NCI-H2196 treated with DMSO at 0.1 percent for 48 hours (cell line): ENCODE measurements around the gene TRPV5.

Experiments
- DNase-seq: peaks from one replicate; lab custom pipeline; 2025; ENCODE audit not compliant: unreplicated experiment; lab: John Stamatoyannopoulos, UW

Gene TRPV5

DNA sequence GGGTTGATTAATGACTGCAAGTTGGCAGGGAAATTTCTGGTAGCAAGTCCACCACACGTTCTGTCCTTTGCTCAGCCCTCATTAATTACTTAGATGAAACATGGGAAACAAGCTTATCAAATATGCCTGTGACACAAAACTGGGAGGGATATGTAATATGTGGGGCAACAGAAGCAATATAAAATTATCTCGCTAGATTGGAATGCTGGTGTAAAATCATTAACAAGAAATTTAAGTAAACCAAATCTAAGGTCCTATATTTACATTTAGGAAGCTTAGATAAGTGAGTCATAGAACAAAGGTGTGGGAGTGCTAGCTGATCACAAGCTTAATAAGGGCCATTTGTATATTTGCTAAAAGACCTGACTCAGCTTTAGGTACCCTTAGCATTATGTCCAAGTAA, 23.5 kb downstream of the TRPV5 start:
- DNase-seq: no peak

DNA sequence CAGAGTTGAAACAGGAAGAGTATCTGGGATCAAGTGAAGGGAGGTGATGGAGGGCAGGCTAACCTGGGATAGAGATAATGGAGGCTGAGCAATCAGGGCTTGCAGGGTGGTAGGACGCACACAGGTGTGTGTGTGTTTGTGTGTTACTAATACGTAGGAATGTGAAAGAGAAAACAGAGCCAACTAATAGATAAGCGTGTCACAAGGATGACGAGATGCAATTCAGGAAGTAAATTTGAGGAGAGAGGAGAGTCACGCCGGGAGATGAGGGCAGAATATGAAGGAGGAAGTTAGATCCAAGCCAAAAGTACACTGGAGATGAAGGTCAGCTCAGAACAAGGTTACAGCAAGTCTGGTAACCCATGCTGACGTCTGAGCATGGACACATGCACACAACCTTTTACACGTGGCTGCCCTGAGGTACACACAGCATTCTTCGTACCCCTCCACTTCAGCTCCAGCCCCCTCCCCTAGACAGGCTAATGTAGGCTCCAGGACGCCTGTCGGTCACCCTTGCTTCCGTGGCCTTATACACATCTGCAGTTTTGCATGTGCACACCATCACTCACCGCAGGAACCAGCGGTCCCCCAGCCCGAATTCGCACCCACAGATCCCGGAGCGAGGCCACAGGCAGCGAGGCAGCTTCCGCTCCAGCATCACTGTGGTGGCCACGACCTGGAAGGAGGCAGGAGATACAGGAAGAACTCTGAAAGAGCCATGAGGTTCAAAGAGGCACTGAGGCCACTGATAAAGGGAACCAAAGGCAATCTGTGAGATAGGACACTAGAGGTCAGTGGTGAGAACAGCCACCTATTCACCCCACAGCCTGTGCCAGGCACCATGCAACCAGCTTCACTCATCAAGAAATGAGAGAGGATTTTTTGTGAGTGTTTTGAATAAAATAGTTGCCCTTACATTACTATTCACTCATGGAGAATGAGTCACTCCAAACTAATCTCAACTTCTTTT, 24.3 kb downstream of the TRPV5 start:
- DNase-seq: no peak

DNA sequence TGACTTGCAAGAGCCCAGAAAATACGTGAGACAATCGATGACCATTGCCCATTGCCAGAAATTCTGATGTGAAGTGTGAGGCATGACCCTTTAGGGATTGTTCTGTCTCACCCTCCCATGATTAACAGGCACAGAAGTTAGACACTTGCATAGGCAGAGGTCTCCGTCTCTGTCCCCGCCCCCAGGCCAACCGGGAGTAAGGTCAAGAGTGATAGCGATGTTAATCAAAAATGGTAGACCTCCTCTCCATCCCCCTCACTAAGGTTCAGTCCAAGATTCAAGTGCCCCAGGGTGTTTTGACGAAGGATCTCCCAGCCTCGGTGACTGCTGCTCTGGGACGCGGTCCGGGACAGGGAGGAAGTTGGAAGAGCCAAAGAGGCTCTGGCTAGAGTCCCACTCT, 25.3 kb downstream of the TRPV5 start:
- no peak for DNase-seq

DNA sequence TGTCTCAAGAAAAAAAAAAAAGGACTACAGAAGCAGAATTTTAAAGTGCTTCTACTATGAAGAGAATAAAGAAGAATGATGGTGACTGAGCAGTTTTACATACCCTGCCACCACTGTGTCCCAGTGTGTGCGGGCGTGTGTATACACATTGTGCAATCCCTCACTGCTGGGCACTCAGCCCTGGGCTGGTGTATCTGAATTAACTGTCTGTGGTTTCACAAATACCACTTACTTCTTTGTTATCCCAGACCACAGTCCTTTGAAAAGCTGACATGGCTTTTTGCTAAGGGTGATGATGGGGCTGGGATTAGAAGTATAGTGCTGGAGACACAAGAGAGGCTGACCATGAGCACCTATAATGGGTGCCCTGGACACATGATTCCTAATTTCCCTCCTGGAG, 26.9 kb downstream of the TRPV5 start:
- DNase-seq: no peak

DNA sequence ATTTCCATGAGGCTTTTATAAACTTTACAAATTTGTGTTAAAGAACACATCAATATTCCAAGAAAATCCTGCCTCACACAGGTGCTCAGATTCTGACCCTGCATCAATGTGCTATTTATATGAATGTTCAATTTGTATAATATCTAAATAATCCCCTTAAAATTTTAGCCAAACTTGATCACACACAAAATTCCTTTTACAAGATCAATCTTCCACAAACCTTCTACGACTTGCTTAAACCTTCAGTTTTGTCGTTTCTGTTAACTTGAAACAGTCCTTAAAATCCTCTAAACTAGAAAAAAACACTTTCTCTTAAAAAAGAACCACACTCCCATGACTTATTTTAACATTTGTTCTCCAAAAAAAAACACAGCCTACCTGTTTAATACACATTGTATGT, 27.8 kb downstream of the TRPV5 start:
- no peak for DNase-seq

DNA sequence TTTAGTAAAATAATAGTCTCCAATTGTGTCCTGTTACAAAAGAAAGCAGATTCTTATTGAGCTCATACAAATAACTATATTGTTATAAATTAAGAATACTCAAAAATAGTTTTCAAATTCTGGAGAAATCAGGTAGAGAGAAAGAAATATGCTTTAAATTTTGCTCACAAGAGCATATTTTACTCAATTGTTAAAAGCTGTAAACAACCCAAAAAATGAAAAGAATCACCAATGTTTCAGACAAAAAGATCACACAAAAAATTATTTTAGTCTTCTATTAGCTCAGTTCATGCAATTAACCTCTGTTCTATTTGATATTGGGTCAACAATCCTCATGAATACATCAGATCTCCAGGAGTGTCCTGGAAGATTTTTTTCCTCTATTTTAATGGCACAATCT, 29.4 kb downstream of the TRPV5 start:
- no peak for DNase-seq

DNA sequence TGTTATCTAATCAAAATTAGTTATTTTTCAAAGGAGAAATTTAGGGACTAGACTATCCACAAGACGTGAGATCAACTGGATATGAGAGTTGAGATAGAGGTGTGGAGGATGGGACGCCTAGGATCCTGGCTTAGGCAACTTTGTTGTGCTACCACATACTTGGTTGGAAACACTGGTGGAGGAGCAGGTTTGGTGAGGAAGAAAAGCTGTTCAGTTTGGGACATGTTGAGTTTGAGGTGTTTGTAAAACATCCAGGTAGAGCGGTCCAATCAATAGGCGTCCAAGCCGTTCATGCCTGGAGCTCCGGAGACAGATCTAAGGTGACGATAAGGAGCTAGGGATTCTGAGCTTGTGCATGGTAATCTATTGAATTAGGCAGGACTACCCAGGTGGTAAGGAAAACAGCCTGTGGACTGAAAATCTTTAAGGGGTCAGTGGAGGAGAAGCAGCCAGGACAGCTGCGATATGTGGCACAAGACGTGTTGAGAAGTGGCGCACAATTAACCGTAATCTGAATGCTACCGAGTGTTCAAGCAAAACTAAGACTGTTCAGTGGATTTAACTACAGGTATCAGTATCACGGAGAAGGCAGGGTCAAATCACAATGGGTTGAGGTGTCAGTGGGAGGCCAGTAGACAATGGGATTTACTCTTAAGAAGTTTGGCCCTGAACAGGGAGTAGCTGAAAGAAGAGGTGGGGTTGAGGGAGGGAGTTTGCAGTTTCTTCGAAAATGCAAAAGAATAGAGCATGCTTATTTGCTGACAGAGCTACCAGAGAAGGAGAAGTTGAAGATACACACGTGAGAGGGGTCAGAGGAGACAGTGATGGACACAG, 31.9 kb downstream of the TRPV5 start:
- no peak for DNase-seq

DNA sequence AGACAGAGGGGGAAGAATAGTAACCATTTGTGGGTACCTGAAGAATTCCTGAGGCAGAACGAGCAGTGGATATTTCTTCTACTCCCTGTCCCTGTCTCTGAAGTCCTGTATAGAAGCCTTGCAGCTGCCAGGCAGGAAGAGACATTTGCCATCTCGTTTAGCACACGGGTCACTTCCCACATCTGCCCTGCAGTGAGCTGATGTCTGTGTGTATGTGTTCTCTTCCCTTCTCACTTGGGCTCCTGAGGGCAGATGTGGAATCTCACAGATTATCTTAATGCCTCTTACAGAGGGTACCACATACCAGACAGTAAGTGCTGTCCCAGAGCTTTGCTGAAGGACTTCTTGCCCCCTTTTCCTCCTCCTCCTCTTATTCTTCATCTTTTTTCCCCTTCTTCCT, 33.9 kb downstream of the TRPV5 start:
- no peak for DNase-seq

DNA sequence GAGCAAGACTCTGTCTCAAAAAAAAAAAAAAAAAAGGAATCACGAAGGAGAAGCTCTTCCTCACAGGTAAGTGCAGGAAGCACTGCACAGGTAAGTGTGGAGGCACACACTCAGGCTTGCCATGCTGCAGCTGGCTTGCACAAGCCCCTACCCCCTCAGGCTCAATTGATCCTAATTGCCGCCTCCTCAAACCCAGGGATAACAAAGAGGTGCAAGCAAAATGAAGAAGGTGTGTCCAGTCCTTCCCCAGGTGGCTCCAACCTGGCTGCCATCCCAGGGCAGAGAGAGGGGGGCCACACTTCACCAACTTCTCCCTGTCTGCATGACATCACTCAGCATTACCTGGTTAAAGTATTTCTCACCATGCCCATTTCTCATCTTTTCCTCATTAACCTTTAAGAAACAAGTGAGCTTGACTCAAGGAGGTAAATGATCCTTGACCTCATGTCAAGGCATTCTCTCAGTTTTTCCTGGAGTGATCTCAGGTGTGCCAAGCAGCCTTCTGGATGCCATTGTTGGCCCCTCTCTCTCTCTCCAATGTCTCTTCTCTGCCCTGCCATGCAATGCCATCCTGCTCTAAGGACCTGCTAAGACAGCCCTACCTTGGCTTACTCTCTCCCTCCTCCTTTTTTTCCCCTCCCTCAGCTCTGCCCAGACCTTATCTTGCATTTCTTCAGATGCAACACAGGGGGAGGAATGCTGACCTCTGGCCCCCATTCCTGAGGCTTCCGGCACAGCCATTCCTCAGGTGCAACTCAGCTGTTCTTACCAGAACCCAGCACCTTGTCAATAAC, 35.0 kb downstream of the TRPV5 start:
- DNase-seq: no peak

DNA sequence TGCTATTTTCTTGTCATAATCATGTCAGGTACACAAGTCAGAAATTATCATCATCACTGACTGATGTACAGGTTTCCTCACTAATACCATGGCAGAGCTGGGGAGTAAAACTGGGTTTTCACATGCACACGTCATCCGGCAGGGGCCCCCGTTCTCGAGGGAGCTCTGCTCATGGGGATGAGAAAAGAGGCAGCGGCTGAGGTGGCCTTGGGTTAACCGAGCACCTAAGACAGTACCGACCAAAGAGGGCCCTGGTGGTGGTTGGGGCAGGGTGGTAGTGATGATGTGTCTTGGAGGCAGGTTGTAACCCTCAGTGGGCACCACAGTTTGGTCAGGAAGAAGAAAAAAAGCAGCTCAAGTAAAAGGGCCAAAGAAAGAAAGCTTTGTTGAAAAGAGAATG, 35.9 kb downstream of the TRPV5 start:
- no peak for DNase-seq

DNA sequence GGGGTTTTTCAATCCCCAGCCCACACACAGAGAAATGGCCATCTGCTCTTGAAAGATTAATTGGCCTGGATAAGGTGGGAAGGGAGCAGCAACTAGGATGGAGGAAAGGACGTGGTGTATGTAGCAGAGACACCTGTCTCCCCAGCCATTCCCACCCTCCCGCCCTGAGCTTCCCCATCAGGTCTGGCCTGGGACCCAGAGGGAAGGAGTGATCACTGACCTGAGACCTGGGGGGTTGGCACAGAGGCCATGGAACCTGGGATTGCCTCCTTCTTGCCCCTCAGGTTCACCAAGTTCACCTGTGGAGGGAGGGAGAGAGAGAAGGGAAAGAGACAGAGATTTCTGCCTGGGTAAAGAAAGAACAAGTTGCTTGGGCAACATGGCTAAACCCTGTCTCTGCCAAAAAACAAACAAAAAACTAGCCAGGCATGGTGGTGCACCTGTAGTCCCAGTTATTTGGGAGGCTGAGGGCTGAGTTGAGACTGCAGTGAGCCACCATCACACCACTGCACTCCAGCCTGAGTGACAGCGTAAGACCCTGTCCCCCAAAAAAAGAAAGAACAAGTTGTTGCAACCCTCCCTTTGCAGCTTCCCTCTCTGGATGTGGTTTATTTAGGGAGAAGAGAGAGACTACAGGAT, 36.7 kb downstream of the TRPV5 start:
- no peak for DNase-seq

DNA sequence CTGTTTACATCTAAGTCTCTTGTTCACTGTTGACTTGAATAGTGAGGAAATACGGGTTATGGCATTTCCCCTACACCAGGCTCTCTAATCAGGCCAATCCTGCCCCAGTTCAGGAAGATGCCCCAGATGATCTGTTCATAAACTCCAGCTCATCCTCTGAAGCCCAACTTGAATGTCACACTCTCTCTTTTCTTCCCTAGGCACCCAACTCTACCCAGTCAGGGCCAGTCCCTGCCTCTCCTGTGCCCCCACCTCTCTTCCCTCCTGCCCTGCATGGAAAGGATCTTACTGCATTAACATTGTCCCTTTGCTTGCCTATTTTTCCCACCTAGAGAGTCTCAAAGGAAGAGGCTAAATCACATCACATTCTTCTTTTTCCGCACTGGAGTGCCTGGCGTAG, 37.4 kb downstream of the TRPV5 start:
- DNase-seq: no peak

DNA sequence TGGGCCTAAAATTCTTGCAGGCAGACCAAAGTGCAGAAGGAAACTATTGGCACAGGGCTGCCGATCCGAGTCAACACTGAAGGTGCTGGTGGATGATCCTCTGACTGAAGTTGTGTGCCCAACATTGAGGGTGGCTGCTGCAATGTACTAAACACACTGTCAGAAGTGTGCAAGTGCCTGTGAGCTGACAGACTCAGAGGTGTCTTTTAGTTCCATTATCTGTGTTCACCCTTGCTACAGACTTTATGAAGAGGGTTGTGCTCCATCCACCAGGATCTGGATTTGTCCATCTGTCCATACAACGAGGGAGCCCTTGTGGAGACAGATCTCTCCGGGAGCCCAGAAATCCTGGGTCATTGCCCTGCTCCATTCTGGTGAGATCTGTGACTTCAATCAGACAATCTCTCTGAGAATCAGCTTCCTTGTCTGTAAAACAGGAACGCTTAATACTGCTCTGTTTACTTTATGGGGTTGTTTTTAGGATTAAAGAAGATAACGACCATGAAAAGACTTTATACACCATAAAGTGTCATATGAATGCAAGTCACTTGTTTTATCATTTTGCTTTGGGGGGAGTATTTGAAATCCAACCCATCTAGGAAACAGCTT, 38.5 kb downstream of the TRPV5 start:
- DNase-seq: no peak

DNA sequence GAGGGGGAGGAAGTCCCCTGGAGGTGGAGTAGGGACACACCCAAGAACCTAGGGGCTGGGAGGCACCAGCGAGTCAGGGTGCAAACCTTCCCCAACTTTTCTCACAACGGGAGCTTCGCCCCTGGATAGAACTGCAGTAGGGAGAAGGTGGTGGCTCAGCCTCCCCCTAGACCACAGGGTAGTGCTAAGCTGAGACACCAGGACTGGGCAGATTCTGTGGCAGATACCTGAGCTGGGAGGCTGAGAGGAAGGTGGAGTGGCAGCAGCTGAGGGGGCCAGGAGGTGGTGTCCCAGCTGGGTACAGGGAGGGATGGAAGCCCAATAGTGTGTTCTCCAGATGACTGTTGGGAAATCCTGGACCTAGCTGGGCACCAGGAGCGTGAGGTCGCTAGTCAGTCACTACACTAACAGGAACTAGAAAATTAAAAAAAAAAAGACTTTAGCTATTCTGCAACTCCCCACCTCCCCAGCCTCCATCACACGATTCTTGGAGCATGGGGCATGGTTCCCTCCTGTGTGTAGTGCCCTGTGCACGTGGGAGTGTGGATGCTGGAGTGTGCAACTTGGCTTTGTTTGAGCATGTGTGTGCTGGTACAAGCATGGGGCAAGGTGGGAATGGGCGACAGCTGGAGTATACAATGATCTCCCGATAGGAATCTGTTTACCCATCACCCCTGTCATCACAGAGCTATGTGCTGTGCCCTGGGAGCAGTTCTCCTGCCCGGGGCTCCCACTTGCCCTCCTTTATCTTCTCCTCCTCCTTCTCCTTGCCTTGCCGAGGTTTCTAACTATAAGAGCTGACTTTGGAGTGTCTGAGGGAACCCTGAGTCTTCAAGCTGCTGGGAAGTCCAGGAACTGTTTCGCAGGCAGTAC, 39.2 kb downstream of the TRPV5 start:
- no peak for DNase-seq

DNA sequence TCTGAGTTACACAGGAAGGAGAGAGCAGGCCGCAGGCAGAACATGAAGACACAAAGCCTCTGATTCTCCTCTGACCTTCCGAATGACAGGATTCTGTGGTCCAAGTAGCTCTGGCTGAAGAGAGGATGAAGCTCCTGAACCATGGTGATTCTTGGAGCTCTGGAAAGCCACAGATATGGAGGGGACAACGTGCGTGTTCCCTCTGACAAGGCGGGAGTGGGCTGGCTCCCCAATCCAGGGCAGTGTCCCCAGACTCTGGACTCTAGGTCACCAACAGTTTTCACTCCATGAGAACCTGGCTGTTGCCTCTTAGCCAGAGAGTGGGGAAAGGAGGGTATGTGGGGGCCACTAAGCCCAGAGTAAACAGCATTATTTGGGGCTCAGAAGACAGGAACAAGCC, 40.6 kb downstream of the TRPV5 start:
- DNase-seq: no peak

DNA sequence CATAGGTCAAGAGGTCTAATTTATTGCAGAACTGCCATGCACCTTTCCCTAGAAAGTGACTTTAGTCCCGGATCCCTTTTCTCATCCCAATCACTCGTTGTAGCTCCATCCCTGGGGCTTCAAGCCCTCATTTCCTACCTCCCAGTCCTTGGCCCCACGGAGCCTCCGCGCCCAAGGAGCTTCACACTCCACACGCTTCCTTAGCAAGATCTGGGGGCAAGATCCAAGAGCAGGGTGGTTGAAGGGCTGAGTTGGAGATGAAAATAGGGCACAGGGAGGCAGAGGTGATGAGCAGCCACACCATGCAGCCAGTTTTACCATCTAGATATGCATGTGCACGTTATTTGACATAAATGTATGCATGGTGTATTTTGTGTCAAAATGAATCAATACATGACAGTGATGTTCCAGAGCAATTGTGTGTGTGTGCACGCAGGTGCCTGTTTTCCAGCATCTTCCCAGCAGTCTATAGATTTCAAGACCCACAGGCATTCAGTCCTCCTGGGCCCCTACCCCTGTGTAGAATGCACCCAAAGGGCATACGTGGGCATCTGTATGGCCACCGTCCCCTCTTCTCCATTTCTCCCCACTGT, 42.0 kb downstream of the TRPV5 start:
- no peak for DNase-seq

DNA sequence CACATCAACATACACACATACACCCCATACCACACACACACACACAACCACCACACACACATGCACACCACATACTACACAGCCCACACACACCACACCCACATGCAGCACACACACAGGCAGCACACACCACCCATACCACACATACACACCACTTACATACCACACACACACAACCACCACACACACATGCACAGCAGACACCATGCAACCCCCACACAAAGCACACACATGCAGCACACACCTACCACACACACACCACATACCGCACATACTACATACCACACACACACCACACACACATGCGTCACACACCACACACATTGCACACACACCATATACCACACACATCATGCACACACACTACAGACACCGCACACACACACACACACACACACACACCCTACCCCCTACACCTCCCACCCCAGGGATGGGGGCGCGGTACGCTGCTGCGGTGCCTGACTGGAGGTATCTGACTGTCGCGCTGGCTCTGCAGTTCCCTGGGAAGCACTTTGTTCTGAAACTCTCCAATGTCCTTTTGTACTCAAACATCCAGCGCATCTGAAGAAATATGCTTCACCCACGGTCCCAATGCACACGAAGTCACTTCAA, 42.6 kb downstream of the TRPV5 start:
- DNase-seq: no peak

DNA sequence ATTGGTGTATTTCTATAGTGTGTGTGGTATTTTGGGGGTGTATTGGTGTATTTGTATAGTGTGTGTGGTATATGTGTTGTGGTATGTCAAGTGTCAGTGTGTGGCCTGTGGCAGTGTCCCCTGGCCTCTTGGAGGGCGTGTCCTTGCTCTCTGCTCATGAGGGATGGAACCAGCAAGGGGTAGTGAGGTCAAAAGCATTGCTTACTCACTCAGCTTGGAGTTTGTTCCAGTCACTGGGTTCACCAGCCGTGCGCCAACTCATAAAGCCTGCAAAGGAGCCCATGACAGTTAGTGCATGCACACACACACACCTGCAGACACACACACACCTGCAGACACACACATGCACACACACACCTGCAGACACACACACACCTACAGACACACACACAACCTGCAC, 43.7 kb downstream of the TRPV5 start:
- no peak for DNase-seq
